Endothelial cell of umbilical vein (primary cell): ENCODE data around the gene SPPL2C. TPM values are rescaled to one million over a fixed set of nuclear protein-coding genes. Genes with fewer than 3 reads are reported as not detected.

Experiments used
- BruUV-seq: library from RNA; stranded (reverse); fragments of 400-500 nt; replicated peaks from 2 replicates; lab custom pipeline; 2021; lab: Mats Ljungman, UMichigan
- CTCF ChIA-PET: fragments of 300-600, 350-600 bp; sonication (Branson Sonifier 250); formaldehyde crosslinking; loops from one replicate; lab custom pipeline; 2021; ENCODE audit warnings: antibody characterized with exemption, inconsistent platforms; lab: Charles Lee
- POLR2A ChIA-PET: fragments of 300-600, 350-600 bp; sonication (Branson Sonifier 250); formaldehyde crosslinking; loops from one replicate; lab custom pipeline; 2021; ENCODE audit warnings: antibody characterized with exemption, inconsistent platforms; lab: Charles Lee
- DNase-seq: peaks from one replicate; pipeline ENCODE4 v3.0.0-alpha.2; 2011; ENCODE audit warnings: low read depth, low spot score
- FAIRE-seq: peaks from 2 replicates; lab custom pipeline; 2011; peaks lifted over from hg19 to GRCh38; lab: Jason Lieb, UNC
- H2AFZ ChIP-seq: 2 replicates; pipeline ENCODE4 v1.6.0; 2012; ENCODE audit warnings: low read depth, low read length, control low read depth, inconsistent platforms
- H3K27ac ChIP-seq: 2 replicates; pipeline ENCODE4 v1.5.1; 2011; ENCODE audit warnings: low read depth, mild to moderate bottlenecking, control low read depth, low read length, moderate library complexity; ENCODE audit not compliant: insufficient read depth
- H3K27me3 ChIP-seq, 2 experiments: 2 replicates each; pipeline versions ENCODE4 v1.6.0 to v1.6.1; 2011; ENCODE audit warnings: low read length in 2 of 2, mixed read lengths in 1 of 2; ENCODE audit not compliant: control insufficient read depth in 2 of 2, insufficient read depth in 2 of 2
- H3K36me3 ChIP-seq, 2 experiments: 2 replicates in 1 of 2; 3 replicates in 1 of 2; pipeline ENCODE4 v1.5.1; 2011; ENCODE audit warnings: low read length in 2 of 2, mild to moderate bottlenecking in 1 of 2, moderate library complexity in 1 of 2; ENCODE audit not compliant: control insufficient read depth in 2 of 2, insufficient read depth in 2 of 2; ENCODE audit errors: extremely low read depth in 1 of 2
- H3K4me1 ChIP-seq: 3 replicates; pipeline ENCODE4 v1.5.1; 2011; ENCODE audit warnings: mild to moderate bottlenecking, low read length; ENCODE audit not compliant: control insufficient read depth, insufficient read depth; ENCODE audit errors: extremely low read depth
- H3K4me2 ChIP-seq: 2 replicates; pipeline ENCODE4 v1.6.1; 2011; ENCODE audit warnings: low read length, control low read depth, mixed read lengths; ENCODE audit not compliant: insufficient read depth
- H3K4me3 ChIP-seq, 3 experiments: fragments of 200-600 bp in 1 of 3; sonication (generic), shearing (Covaris generic) in 1 of 3; replicated peaks in 1 of 3; 2 replicates each; pipeline ENCODE4 v1.5.1; 2011 to 2016; ENCODE audit warnings: control low read depth in 3 of 3, low read length in 3 of 3, mild to moderate bottlenecking in 2 of 3, inconsistent platforms in 1 of 3, low read depth in 1 of 3, moderate library complexity in 1 of 3; ENCODE audit not compliant: insufficient read depth in 1 of 3
- H3K79me2 ChIP-seq: 2 replicates; pipeline ENCODE4 v1.6.0; 2012; ENCODE audit warnings: low read length, inconsistent platforms; ENCODE audit not compliant: control insufficient read depth, insufficient read depth
- H3K9ac ChIP-seq: replicated peaks from 2 replicates; pipeline ENCODE3; 2011; ENCODE audit warnings: low read length, control low read depth; ENCODE audit not compliant: insufficient read depth; ENCODE audit errors: extremely low read depth
- H3K9me1 ChIP-seq: replicated peaks from 3 replicates; pipeline ENCODE4 v1.6.0; 2011; ENCODE audit warnings: mild to moderate bottlenecking, low read length; ENCODE audit not compliant: control insufficient read depth, insufficient read depth; ENCODE audit errors: extremely low read depth
- H3K9me3 ChIP-seq: replicated peaks from 2 replicates; pipeline ENCODE4 v1.5.1; 2012; ENCODE audit warnings: low read length, inconsistent platforms; ENCODE audit not compliant: control insufficient read depth, insufficient read depth
- H4K20me1 ChIP-seq: replicated peaks from 2 replicates; pipeline ENCODE3; 2011; ENCODE audit warnings: mild to moderate bottlenecking, low read length; ENCODE audit not compliant: control insufficient read depth, insufficient read depth; ENCODE audit errors: extremely low read depth
- CTCF ChIP-seq, 2 donors: IDR thresholded peaks; 1 replicate in 1 of 2; 2 replicates in 1 of 2; pipeline ENCODE4 v1.5.1; 2011; ENCODE audit warnings: low read length in 2 of 2, mild to moderate bottlenecking in 2 of 2, moderate library complexity in 2 of 2, control low read depth in 1 of 2, inconsistent platforms in 1 of 2, low read depth in 1 of 2; ENCODE audit not compliant: insufficient read depth in 1 of 2; ENCODE audit errors: extremely low read depth in 1 of 2
- EZH2 ChIP-seq: IDR thresholded peaks from 2 replicates; pipeline ENCODE4 v1.6.1; 2012; ENCODE audit warnings: borderline replicate concordance, low read depth, mild to moderate bottlenecking, moderate library complexity, low read length, inconsistent platforms; ENCODE audit not compliant: severe bottlenecking
- FOS ChIP-seq: IDR thresholded peaks from 2 replicates; pipeline ENCODE4 v1.6.1; 2011; ENCODE audit warnings: mild to moderate bottlenecking, low read length, moderate library complexity, borderline replicate concordance; ENCODE audit not compliant: insufficient read depth
- GATA2 ChIP-seq: IDR thresholded peaks from 2 replicates; pipeline ENCODE4 v1.7.0; 2011; ENCODE audit warnings: low read depth, mild to moderate bottlenecking, moderate library complexity, mixed read lengths, low read length; ENCODE audit not compliant: insufficient read length, insufficient read depth
- JUN ChIP-seq: IDR thresholded peaks from 2 replicates; pipeline ENCODE4 v1.6.1; 2011; ENCODE audit warnings: borderline replicate concordance, low read depth; ENCODE audit not compliant: insufficient read length, insufficient read depth
- MAX ChIP-seq: IDR thresholded peaks from 2 replicates; pipeline ENCODE4 v1.6.1; 2011; ENCODE audit not compliant: insufficient read depth, insufficient read length
- MYC ChIP-seq: IDR thresholded peaks from one replicate; pipeline ENCODE4 v1.6.1; 2011; ENCODE audit warnings: mild to moderate bottlenecking, low read depth, low read length
- POLR2A ChIP-seq: IDR thresholded peaks from 2 replicates; pipeline ENCODE4 v1.6.1; 2012; ENCODE audit warnings: low read depth, mild to moderate bottlenecking, control low read depth, low read length
- POLR2AphosphoS5 ChIP-seq: IDR thresholded peaks from 2 replicates; pipeline ENCODE4 v1.6.1; 2012; ENCODE audit warnings: low read depth, mild to moderate bottlenecking, control low read depth, low read length, moderate library complexity; ENCODE audit not compliant: insufficient read depth
- dilution Hi-C: fragments of 300-500 bp; cut with MboI; formaldehyde crosslinking; loops from one replicate; pipeline ENCODE4 v1.15.0; 2019; ENCODE audit warnings: low sequenced_read_pairs; ENCODE audit not compliant: extremely low pct_ligation_motif_present
- intact Hi-C: fragments of 100-400 bp; cut with micrococcal nuclease; formaldehyde crosslinking; loops from one replicate; pipeline ENCODE4 v1.10.0; 2022
- polyA plus RNA-seq, 4 experiments: library from polyadenylated mRNA; depleted of rRNA in 3 of 4; stranded (reverse) in 3 of 4; unstranded in 1 of 4; fragments of >200 nt; gene quantifications; 2 replicates each; pipeline versions ENCODE4 v1.2.1 to v1.2.3, GENCODE V29; 2011 to 2012; ENCODE audit warnings: missing spikeins in 1 of 4
- total RNA-seq: library from RNA; stranded (reverse); gene quantifications from 2 replicates; pipeline ENCODE4 v1.2.3, GENCODE V29; 2021

The SPPL2C gene
- total and polyA plus RNA-seq, 2 donors (not counting 3 experiments of a cell fraction or from before 2014, with no cell fraction given): not detected

GRCh38 chr17:45841883-45842525, 2.7 kb upstream of the SPPL2C start:
- TF ChIP-seq POLR2AphosphoS5 (no peak), MYC (no peak), EZH2 (no peak), MAX (no peak), POLR2A (no peak), FOS (no peak), JUN (no peak), GATA2 (no peak), CTCF (IDR thresholded peaks at IDR 0.05; ENCODE audit: extremely low read depth in 1 of 2, insufficient read depth in 1 of 2, low read depth in 1 of 2, low read length in 2 of 2) (no peak)
- FAIRE-seq (no peak), DNase-seq (no peak)
- dilution Hi-C loops: no loop called here
- Histone ChIP-seq H3K4me1 (no peaks in the 10 kb centered on the region), H3K9ac (no peak overlapping the region), H3K9me3 (no peaks in the 10 kb centered on the region), H3K9me1 (no peaks in the 10 kb centered on the region), H3K27ac (no peak overlapping the region), H4K20me1 (no peaks in the 10 kb centered on the region), H3K27me3 (no peaks in the 10 kb centered on the region), H3K36me3 (no peaks in the 10 kb centered on the region), H3K4me2 (no peak overlapping the region), H3K4me3 (no peak overlapping the region), H3K79me2 (no peaks in the 10 kb centered on the region), H2AFZ (no peak overlapping the region)
- BruUV-seq: no TSS peak
- ChIA-PET POLR2A (no interaction called here), CTCF (interaction anchor here (0.8 kb wide), 1 partner anchor 11 kb away, joined by 3 read pairs; no protein-coding TSS in a partner anchor)
- intact Hi-C loops: no loop called here
